Activated naive CD4-positive, alpha-beta T cell treated with anti-CD3 and anti-CD28 coated beads for 36 hours (primary cell): ENCODE measurements around the gene PLA2G4F. TPM values are rescaled to one million over a fixed set of nuclear protein-coding genes. Genes with fewer than 3 reads are reported as not detected.
"Not testable (repeated sequence)": the region's sequence is repeated elsewhere in the genome, so short reads cannot be mapped to it uniquely, and the experiment has no call there.

Experiments
- CTCF ChIA-PET: fragments of 350-600 bp; sonication (Branson Sonifier 250); formaldehyde crosslinking; loops from one replicate; lab custom pipeline; 2021; ENCODE audit warnings: antibody characterized with exemption; lab: Charles Lee
- DNase-seq: peaks from one replicate; pipeline ENCODE4 v3.0.0-alpha.2; 2020
- H3K27ac Mint-ChIP-seq: one replicate; pipeline ENCODE4 v1.8.0; 2021; ENCODE audit warnings: mild to moderate bottlenecking, mixed read lengths
- H3K27me3 Mint-ChIP-seq: one replicate; pipeline ENCODE4 v1.8.0; 2021; ENCODE audit warnings: low read depth, mixed read lengths
- H3K36me3 Mint-ChIP-seq: one replicate; pipeline ENCODE4 v1.8.0; 2021; ENCODE audit warnings: low read depth, mixed read lengths
- H3K4me1 Mint-ChIP-seq: one replicate; pipeline ENCODE4 v1.8.0; 2021; ENCODE audit warnings: low read depth, mixed read lengths
- H3K4me3 Mint-ChIP-seq: one replicate; pipeline ENCODE4 v1.8.0; 2021; ENCODE audit warnings: mild to moderate bottlenecking, moderate library complexity, mixed read lengths
- H3K9me3 Mint-ChIP-seq: one replicate; pipeline ENCODE4 v1.8.0; 2021; ENCODE audit warnings: mixed read lengths
- intact Hi-C: fragments of 100-400 bp; cut with micrococcal nuclease; formaldehyde crosslinking; loops from one replicate; pipeline ENCODE4 v1.15.1; 2023
- total RNA-seq, 2 experiments: library from RNA; stranded (reverse); gene quantifications; one replicate each; pipeline ENCODE4 v1.2.3, GENCODE V29; 2021

Gene PLA2G4F
- total RNA-seq, 2 experiments from 2014 or later = not detected

DNA sequence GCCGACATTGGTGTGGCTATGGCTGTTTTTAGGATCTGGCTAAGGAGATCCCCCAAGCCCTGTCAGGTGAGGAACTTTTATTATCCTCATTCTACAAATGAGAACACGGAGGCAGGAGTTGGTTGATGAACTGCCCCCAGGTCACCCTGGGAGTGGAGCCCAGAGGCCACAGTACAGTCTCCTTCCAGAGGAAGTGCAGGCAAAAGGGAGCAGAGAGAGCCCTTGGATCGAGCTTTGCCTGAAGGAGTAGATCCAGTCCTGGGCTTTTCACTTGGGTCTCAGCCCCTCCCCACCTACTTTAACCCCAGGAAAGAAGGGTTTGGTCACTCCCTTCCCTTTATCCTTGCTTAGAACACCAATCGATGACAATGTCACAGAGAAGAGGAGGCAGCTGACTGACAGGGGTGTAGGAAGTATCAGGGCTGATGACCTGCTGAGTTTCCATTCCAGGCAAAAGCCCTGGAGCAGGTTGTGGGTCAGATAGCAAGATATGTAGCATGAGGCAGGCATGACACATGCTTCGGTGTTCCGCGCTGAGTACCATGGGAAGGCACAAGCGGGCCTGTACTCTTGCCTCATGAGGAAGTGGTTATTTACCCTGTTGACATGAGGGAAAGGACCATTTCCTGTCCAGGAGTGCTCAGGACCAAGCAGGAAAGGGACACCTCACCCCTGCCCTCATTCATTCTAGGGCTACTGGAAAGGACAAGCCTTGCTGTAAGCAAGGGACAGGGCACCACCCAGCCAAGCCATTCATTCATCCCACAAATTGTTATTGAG, 56.2 kb downstream of the PLA2G4F start:
- no peaks in the 10 kb centered on the region for H3K4me1 Mint-ChIP-seq
- no peak for DNase-seq
- no peak overlapping the region for H3K27ac Mint-ChIP-seq
- H3K36me3 Mint-ChIP-seq = no peaks in the 10 kb centered on the region
- CTCF ChIA-PET = interaction anchor here (1.0 kb wide), 1 partner anchor 110 kb away, joined by 6 read pairs; no protein-coding TSS in a partner anchor
- intact Hi-C loops = no loop called here
- no peaks in the 10 kb centered on the region for H3K27me3 Mint-ChIP-seq
- no peak overlapping the region for H3K4me3 Mint-ChIP-seq
- H3K9me3 Mint-ChIP-seq = no peaks in the 10 kb centered on the region

DNA sequence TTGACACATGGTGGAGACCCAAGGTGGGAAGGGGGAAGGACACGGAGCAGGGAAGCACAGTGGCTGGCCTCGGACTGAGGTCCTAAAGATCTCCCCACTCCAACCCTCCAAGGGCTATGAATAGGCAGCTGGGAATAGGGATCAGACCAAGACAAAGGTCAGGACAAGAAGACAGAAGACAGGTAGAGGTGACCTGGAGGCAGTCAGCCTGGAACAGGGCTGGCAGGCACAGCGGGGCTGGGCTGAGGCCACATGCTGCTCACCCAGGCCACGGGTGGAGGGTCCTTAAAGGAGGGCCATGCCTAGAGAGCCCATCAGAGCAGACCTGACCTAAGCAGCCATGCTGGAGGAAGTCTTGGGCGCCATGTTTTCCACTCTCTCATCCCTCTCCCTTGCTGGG, 59.4 kb downstream of the PLA2G4F start:
- Mint-ChIP-seq H3K9me3 (no peaks in the 10 kb centered on the region), H3K4me3 (no peak overlapping the region), H3K27me3 (no peaks in the 10 kb centered on the region), H3K27ac (no peak overlapping the region), H3K36me3 (no peaks in the 10 kb centered on the region), H3K4me1 (no peaks in the 10 kb centered on the region)
- intact Hi-C loops = no loop called here
- CTCF ChIA-PET = interaction anchor here (1.0 to 1.2 kb wide), 2 partner anchors 16 to 107 kb away, joined by 3 read pairs; no protein-coding TSS in a partner anchor
- no peak for DNase-seq

- no peak for DNase-seq
- no peaks in the 10 kb centered on the region for H3K36me3 Mint-ChIP-seq
Observed at GRCh38 chr15:42094512-42094963, 61.9 kb downstream of the PLA2G4F start, which contains the start of gene PLA2G4D. PLA2G4D (minus strand) TSS chr15:42094562; CDS start chr15:42094459, 103 bp downstream.

GRCh38 chr15:42093966-42094365, 62.5 kb downstream of the PLA2G4F start:
- Mint-ChIP-seq H3K36me3 (no peaks in the 10 kb centered on the region), H3K4me3 (no peak overlapping the region), H3K4me1 (no peaks in the 10 kb centered on the region), H3K9me3 (no peaks in the 10 kb centered on the region), H3K27ac (no peak overlapping the region), H3K27me3 (no peaks in the 10 kb centered on the region)
- no peak for DNase-seq
- CTCF ChIA-PET = interaction anchor here (1.5 kb wide), 1 partner anchor 9 kb away, joined by 4 read pairs; no protein-coding TSS in a partner anchor
- intact Hi-C loops = no loop called here

More at GRCh38 chr15:42094512-42094963, 61.9 kb downstream of the PLA2G4F start, which contains the start of gene PLA2G4D:
- CTCF ChIA-PET = interaction anchor here (0.7 to 1.5 kb wide), 2 partner anchors 10 to 201 kb away, joined by 4 read pairs; no protein-coding TSS in a partner anchor
- no peak within 1 kb of the TSS for H3K27ac Mint-ChIP-seq
- intact Hi-C loops = no loop called here
- no peaks in the 10 kb centered on the region for H3K9me3 Mint-ChIP-seq
- H3K27me3 Mint-ChIP-seq = no peaks in the 10 kb centered on the region
- H3K4me1 Mint-ChIP-seq = no peaks in the 10 kb centered on the region
- no peak within 1 kb of the TSS for H3K4me3 Mint-ChIP-seq

- Mint-ChIP-seq H3K9me3 (no peaks in the 10 kb centered on the region), H3K36me3 (no peaks in the 10 kb centered on the region), H3K4me1 (no peaks in the 10 kb centered on the region), H3K27ac (no peak overlapping the region), H3K4me3 (no peak overlapping the region), H3K27me3 (no peaks in the 10 kb centered on the region)
- DNase-seq = no peak
- intact Hi-C loops = no loop called here
- CTCF ChIA-PET = interaction anchor here (1.1 kb wide), 1 partner anchor 35 kb away, joined by 3 read pairs; no protein-coding TSS in a partner anchor
Observed at GRCh38 chr15:42092398-42093318, 63.8 kb downstream of the PLA2G4F start.

DNA sequence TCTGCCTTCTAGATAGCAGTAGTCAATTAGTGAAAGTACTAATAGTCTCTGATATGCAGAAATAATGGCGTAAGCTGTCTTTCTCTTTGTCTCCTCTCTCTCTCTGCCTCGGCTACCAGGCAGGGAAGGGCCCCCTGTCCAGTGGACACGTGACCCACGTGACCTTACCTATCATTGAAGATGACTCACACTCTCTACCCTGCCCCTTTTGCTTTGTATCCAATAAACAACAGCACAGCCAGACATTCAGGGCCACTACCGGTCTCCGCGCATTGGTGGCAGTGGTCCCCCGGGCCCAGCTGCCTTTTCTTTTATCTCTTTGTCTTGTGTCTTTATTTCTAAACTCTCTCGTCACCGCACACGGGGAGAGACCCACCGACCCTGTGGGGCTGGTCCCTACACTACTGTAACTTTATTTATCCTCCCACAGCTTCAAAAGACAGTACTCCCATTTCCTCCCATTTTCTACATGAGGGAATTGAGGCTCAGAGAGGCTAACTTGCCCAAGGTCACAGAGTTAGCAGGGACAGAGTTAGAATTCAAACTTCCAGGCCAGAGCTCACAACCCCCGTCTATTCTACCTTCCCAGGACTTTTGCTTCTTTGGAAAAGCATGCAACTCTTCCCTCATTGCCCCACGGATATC, 64.6 kb downstream of the PLA2G4F start:
- H3K4me3 Mint-ChIP-seq, H3K9me3 Mint-ChIP-seq, H3K27ac Mint-ChIP-seq, H3K4me1 Mint-ChIP-seq, H3K27me3 Mint-ChIP-seq, intact Hi-C loops, H3K36me3 Mint-ChIP-seq, DNase-seq: not testable (repeated sequence)
- CTCF ChIA-PET = interaction anchor here (1.1 kb wide), 1 partner anchor 35 kb away, joined by 3 read pairs; no protein-coding TSS in a partner anchor

GRCh38 chr15:42090781-42091180, 65.7 kb downstream of the PLA2G4F start:
- intact Hi-C loops = no loop called here
- H3K4me1 Mint-ChIP-seq = no peaks in the 10 kb centered on the region

DNA sequence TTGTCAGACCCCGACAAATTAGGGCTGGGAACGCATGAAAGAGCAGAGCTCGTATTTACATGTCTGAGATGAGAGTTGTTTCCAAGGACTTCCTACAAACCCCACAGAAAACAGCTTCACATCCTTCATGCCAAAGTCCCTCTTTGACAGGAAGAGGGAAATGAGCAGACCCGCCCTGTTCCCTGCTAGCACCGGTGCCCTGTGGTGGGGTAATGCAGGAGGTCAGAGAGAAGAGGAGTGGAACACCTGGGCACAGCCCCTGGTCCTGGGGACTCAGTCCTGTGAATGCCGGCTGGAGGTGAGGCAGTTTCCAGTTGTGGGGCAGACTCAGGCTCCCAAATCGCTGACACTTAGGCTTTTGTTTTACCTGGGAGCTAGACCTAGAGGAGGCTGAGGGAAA, 66.1 kb downstream of the PLA2G4F start:
- Mint-ChIP-seq H3K9me3 (no peaks in the 10 kb centered on the region), H3K4me1 (no peaks in the 10 kb centered on the region), H3K27me3 (no peaks in the 10 kb centered on the region), H3K27ac (no peak overlapping the region), H3K36me3 (no peaks in the 10 kb centered on the region), H3K4me3 (no peak overlapping the region)
- CTCF ChIA-PET = no interaction called here
- no peak for DNase-seq
- intact Hi-C loops = no loop called here

More at GRCh38 chr15:42090781-42091180, 65.7 kb downstream of the PLA2G4F start:
- CTCF ChIA-PET = no interaction called here
- H3K4me3 Mint-ChIP-seq = no peak overlapping the region
- no peaks in the 10 kb centered on the region for H3K36me3 Mint-ChIP-seq
- no peak for DNase-seq
- H3K27ac Mint-ChIP-seq = no peak overlapping the region
- H3K9me3 Mint-ChIP-seq = no peaks in the 10 kb centered on the region
- no peaks in the 10 kb centered on the region for H3K27me3 Mint-ChIP-seq

DNA sequence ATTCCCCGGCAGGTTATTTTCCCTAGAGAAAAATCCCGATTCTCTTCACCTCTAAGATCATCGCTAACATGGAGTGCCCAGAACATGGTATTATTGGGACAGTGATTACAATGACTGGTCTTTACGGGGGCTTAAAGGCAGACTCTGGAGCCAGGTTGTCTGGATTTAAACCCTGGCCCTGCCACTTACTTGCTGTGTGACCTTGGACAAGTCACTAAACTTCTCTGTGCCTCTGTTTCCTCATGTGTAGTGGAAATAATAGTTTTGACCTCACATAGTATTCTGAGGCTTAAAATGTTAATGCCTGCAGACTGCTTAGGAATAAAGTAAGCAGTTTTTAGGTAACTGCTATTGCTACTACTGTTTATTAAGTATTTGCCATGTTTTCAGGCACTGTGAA, 66.5 kb downstream of the PLA2G4F start:
- H3K4me3 Mint-ChIP-seq = no peak overlapping the region
- H3K27me3 Mint-ChIP-seq = no peaks in the 10 kb centered on the region
- intact Hi-C loops = loop anchor here (10.0 kb wide), 1 partner anchor 295 kb away; no protein-coding TSS in a partner anchor
- no peaks in the 10 kb centered on the region for H3K9me3 Mint-ChIP-seq
- peaks cover 2% of the 10 kb centered on the region for H3K4me1 Mint-ChIP-seq
- no peak overlapping the region for H3K27ac Mint-ChIP-seq
- H3K36me3 Mint-ChIP-seq = no peaks in the 10 kb centered on the region
- no peak for DNase-seq
- CTCF ChIA-PET = no interaction called here
